WTC11 (cell line): ENCODE data around the gene ZNF627.

Experiments used
- ATF1 ChIP-seq: sonication (generic); formaldehyde crosslinking; IDR thresholded peaks from 2 replicates; pipeline ENCODE4 v1.8.1; 2023; ENCODE audit warnings: mild to moderate bottlenecking, moderate library complexity, missing genetic modification reagents
- CBFB ChIP-seq: sonication (generic); formaldehyde crosslinking; IDR thresholded peaks from 2 replicates; pipeline ENCODE4 v1.8.1; 2022; ENCODE audit warnings: mild to moderate bottlenecking, low read depth, missing genetic modification reagents
- CREM ChIP-seq: sonication (generic); formaldehyde crosslinking; IDR thresholded peaks from 2 replicates; pipeline ENCODE4 v1.8.1; 2022; ENCODE audit warnings: mild to moderate bottlenecking, missing genetic modification reagents, moderate library complexity
- CTCF ChIP-seq: fragments of 200-600 bp; IDR thresholded peaks from 2 replicates; pipeline ENCODE4 v1.8.0; 2022; ENCODE audit warnings: antibody characterized with exemption
- STAT6 ChIP-seq: sonication (generic); formaldehyde crosslinking; conservative IDR thresholded peaks from 2 replicates; pipeline ENCODE4 v1.8.1; 2023; ENCODE audit warnings: mild to moderate bottlenecking, low read depth, missing genetic modification reagents, moderate library complexity
- TCF7 ChIP-seq: sonication (generic); formaldehyde crosslinking; IDR thresholded peaks from 2 replicates; pipeline ENCODE4 v1.8.0; 2022; ENCODE audit warnings: mild to moderate bottlenecking, low read depth, missing genetic modification reagents, moderate library complexity
- TEAD4 ChIP-seq: sonication (generic); formaldehyde crosslinking; IDR thresholded peaks from 2 replicates; pipeline ENCODE4 v1.8.0; 2022; ENCODE audit warnings: mild to moderate bottlenecking, missing genetic modification reagents
- ZNF219 ChIP-seq: sonication (generic); formaldehyde crosslinking; IDR thresholded peaks from 2 replicates; pipeline ENCODE4 v1.8.0; 2023; ENCODE audit warnings: missing genetic modification reagents, mild to moderate bottlenecking, borderline replicate concordance

- no peak for TF ChIP-seq TEAD4
- TF ChIP-seq TCF7 (CRISPR knock-in tag), result no peak
- TF ChIP-seq CTCF, result no peak
- TF ChIP-seq STAT6, result no peak
- TF ChIP-seq ATF1, result no peak
- TF ChIP-seq ZNF219 (CRISPR knock-in tag), result no peak
- no peak for TF ChIP-seq CREM (CRISPR knock-in tag)
- no peak for TF ChIP-seq CBFB (CRISPR knock-in tag)
Observed at GRCh38 chr19:11547929-11548700, 49.2 kb upstream of the ZNF627 start.
